Measurements from ENCODE around the gene BMP7.
"Not testable (repeated sequence)": the region's sequence is repeated elsewhere in the genome, so short reads cannot be mapped to it uniquely, and the experiment has no call there.

Gene BMP7

GRCh38 chr20:57287901-57288300 lies 21.5 kb upstream of the BMP7 start:
- DNase-seq (ENCODE audit: low read depth), result no peak

GRCh38 chr20:57287007-57287880 lies 20.8 kb upstream of the BMP7 start:
- no peak for DNase-seq (ENCODE audit: low read depth)

- DNase-seq (ENCODE audit: low read depth), result no peak
These were observed 17.4 kb upstream of the BMP7 start for GRCh38 chr20:57283860-57284259.

- no peak for DNase-seq (ENCODE audit: low read depth)
These were observed 16.4 kb upstream of the BMP7 start for GRCh38 chr20:57282670-57283361.

- no peak for DNase-seq (ENCODE audit: low read depth)
These were observed 15.5 kb upstream of the BMP7 start for GRCh38 chr20:57281900-57282299.

- DNase-seq (ENCODE audit: low read depth), result no peak
These were observed 13.8 kb upstream of the BMP7 start for GRCh38 chr20:57280221-57280620.

GRCh38 chr20:57279548-57279947 lies 13.1 kb upstream of the BMP7 start:
- DNase-seq (ENCODE audit: low read depth), result not testable (repeated sequence)

GRCh38 chr20:57278457-57278856 lies 12.0 kb upstream of the BMP7 start:
- no peak for DNase-seq (ENCODE audit: low read depth)

GRCh38 chr20:57277398-57278105 lies 11.1 kb upstream of the BMP7 start:
- DNase-seq (ENCODE audit: low read depth), result no peak

GRCh38 chr20:57276221-57276620 lies 9.8 kb upstream of the BMP7 start:
- DNase-seq (ENCODE audit: low read depth), result no peak

- DNase-seq (ENCODE audit: low read depth), result no peak
These were observed 9.4 kb upstream of the BMP7 start for GRCh38 chr20:57275813-57276212.

- no peak for DNase-seq (ENCODE audit: low read depth)
These were observed 8.9 kb upstream of the BMP7 start for GRCh38 chr20:57275334-57275733.

- no peak for DNase-seq (ENCODE audit: low read depth)
These were observed 8.4 kb upstream of the BMP7 start for GRCh38 chr20:57274846-57275245.

- DNase-seq (ENCODE audit: low read depth), result no peak
These were observed 7.9 kb upstream of the BMP7 start for GRCh38 chr20:57274299-57274698.

GRCh38 chr20:57272883-57273535 lies 6.6 kb upstream of the BMP7 start:
- DNase-seq (ENCODE audit: low read depth), result no peak

GRCh38 chr20:57270204-57270984 lies 4.0 kb upstream of the BMP7 start:
- no peak for DNase-seq (ENCODE audit: low read depth)

GRCh38 chr20:57269148-57269984 lies 2.9 kb upstream of the BMP7 start:
- DNase-seq (ENCODE audit: low read depth), result no peak

- no peak for DNase-seq (ENCODE audit: low read depth)
These were observed 2.1 kb upstream of the BMP7 start for GRCh38 chr20:57268399-57269076.

GRCh38 chr20:57267158-57267821 lies 849 bp upstream of the BMP7 start:
- no peak for DNase-seq (ENCODE audit: low read depth)

- no peak for DNase-seq (ENCODE audit: low read depth)
These were observed 497 bp downstream of the BMP7 start for GRCh38 chr20:57265997-57266290.
